Hepatocyte (in vitro differentiated cells): Measurements from ENCODE around the gene EIF3B. TPM values are rescaled to one million over a fixed set of nuclear protein-coding genes. Genes with fewer than 3 reads are reported as not detected.

Experiments
- DNase-seq: peaks from one replicate; pipeline ENCODE4 v3.0.0-alpha.2; 2016; ENCODE audit warnings: low spot score
- H2AFZ ChIP-seq: fragments of 200-600 bp; sonication (generic); 2 replicates; pipeline ENCODE4 v1.6.0; 2016; ENCODE audit warnings: antibody characterized with exemption, mild to moderate bottlenecking
- H3K27ac ChIP-seq: fragments of 200-600 bp; sonication (generic); 2 replicates; pipeline ENCODE4 v1.5.1; 2016; ENCODE audit warnings: mild to moderate bottlenecking
- H3K27me3 ChIP-seq: fragments of 200-600 bp; sonication (generic); 2 replicates; pipeline ENCODE4 v1.6.1; 2016
- H3K36me3 ChIP-seq: fragments of 200-600 bp; sonication (generic); replicated peaks from 2 replicates; pipeline ENCODE4 v1.5.1; 2016; ENCODE audit warnings: low read depth; ENCODE audit not compliant: insufficient read depth
- H3K4me1 ChIP-seq: fragments of 200-600 bp; sonication (generic); 2 replicates; pipeline ENCODE4 v1.5.1; 2016; ENCODE audit warnings: mild to moderate bottlenecking, moderate library complexity; ENCODE audit not compliant: insufficient read depth
- H3K4me2 ChIP-seq: fragments of 200-600 bp; sonication (generic); 2 replicates; pipeline ENCODE4 v1.6.0; 2016
- H3K4me3 ChIP-seq: fragments of 200-600 bp; sonication (generic); 2 replicates; pipeline ENCODE4 v1.5.1; 2016; ENCODE audit warnings: mild to moderate bottlenecking
- H3K79me2 ChIP-seq: fragments of 200-600 bp; sonication (generic); 2 replicates; pipeline ENCODE4 v1.6.0; 2017; ENCODE audit warnings: mild to moderate bottlenecking
- H3K9me2 ChIP-seq: fragments of 200-600 bp; sonication (generic); replicated peaks from 2 replicates; pipeline ENCODE4 v1.6.0; 2017; ENCODE audit warnings: mild to moderate bottlenecking; ENCODE audit not compliant: insufficient read depth
- H3K9me3 ChIP-seq: fragments of 200-600 bp; sonication (generic); 2 replicates; pipeline ENCODE4 v1.5.1; 2016; ENCODE audit warnings: low read depth, mild to moderate bottlenecking
- H4K20me1 ChIP-seq: fragments of 200-600 bp; sonication (generic); 2 replicates; pipeline ENCODE4 v1.6.0; 2016; ENCODE audit warnings: mild to moderate bottlenecking; ENCODE audit not compliant: insufficient read depth, poor library complexity, severe bottlenecking
- CTCF ChIP-seq: fragments of 200-600 bp; sonication (generic); IDR thresholded peaks from 2 replicates; pipeline ENCODE4 v1.5.1; 2016; ENCODE audit warnings: antibody characterized with exemption, mild to moderate bottlenecking; ENCODE audit not compliant: poor library complexity
- EZH2 ChIP-seq: fragments of 200-600 bp; sonication (generic); IDR thresholded peaks from 2 replicates; pipeline ENCODE4 v1.6.1; 2016; ENCODE audit warnings: antibody characterized with exemption, mild to moderate bottlenecking, borderline replicate concordance
- EZH2phosphoT487 ChIP-seq: fragments of 200-600 bp; sonication (generic); IDR thresholded peaks from one replicate; pipeline ENCODE4 v1.6.1; 2018; ENCODE audit warnings: antibody characterized with exemption, mild to moderate bottlenecking, low read depth, moderate library complexity; ENCODE audit not compliant: unreplicated experiment, severe bottlenecking
- WGBS: methylation state at CpG from one replicate; pipeline ENCODE4 v1.1.6; 2016; ENCODE audit warnings: low lambda C conversion rate; ENCODE audit errors: missing lambda C conversion rate; 5-methylcytosine and 5-hydroxymethylcytosine counted together
- polyA plus RNA-seq: library from polyadenylated mRNA; unstranded; fragments of >200 nt; fragmentation: Nextera tagmentation; extraction: Ambion mirVana; gene quantifications from 2 replicates; pipeline ENCODE4 v1.2.1, GENCODE V29; 2016
- total RNA-seq: library from RNA; depleted of rRNA; stranded (reverse); fragments of >200 nt; gene quantifications from 2 replicates; pipeline ENCODE4 v1.2.3, GENCODE V29; 2014

Gene EIF3B
- total and polyA plus RNA-seq, 2 experiments from 2014 or later, result 122 to 145 TPM

DNA sequence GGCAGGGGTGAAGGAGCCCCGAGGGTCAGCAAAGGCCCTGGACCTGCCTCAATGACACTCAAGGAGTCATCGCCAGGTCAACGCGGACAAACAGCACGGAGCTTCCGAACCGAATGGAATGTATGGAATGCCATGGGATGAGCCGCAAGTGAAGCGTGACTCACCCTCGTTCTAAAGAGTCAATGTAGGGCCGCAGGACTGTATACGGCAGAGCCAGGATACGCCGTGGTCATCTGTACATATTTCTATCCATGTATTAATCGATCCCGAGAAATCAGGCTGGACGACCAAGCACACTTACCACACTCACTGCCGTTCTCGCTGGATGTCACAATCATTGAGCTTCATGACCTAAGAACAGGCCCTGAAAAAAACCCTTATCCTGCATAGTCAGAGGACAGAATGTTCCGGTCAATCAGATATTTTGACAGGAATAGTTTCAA lies 44.7 kb upstream of the EIF3B start:
- TF ChIP-seq EZH2, result no peak
- no peak for TF ChIP-seq CTCF
- no peak for TF ChIP-seq EZH2phosphoT487
- DNase-seq, result peak; percentile 74
- Histone ChIP-seq H3K79me2 (peaks cover 78% of the 10 kb centered on the region), H3K27me3 (no peaks in the 10 kb centered on the region), H3K4me3 (no peak overlapping the region), H3K9me3 (no peaks in the 10 kb centered on the region), H3K4me1 (peaks cover 3% of the 10 kb centered on the region), H3K36me3 (no peaks in the 10 kb centered on the region), H4K20me1 (no peaks in the 10 kb centered on the region), H2AFZ (no peak overlapping the region), H3K9me2 (no peaks in the 10 kb centered on the region), H3K4me2 (peak overlapping the region; percentile 46), H3K27ac (peak overlapping the region; percentile 72)
- WGBS, result 42% methylated on average over 20 of the region's 20 CpGs

- peaks cover 59% of the 10 kb centered on the region for H3K79me2 ChIP-seq
- no peaks in the 10 kb centered on the region for H3K27me3 ChIP-seq
- no peaks in the 10 kb centered on the region for H3K9me2 ChIP-seq
- H3K9me3 ChIP-seq, result no peaks in the 10 kb centered on the region
- H3K4me3 ChIP-seq, result no peak overlapping the region
- H3K4me2 ChIP-seq, result peak overlapping the region; percentile 96
- H3K4me1 ChIP-seq, result no peaks in the 10 kb centered on the region
- no peak overlapping the region for H2AFZ ChIP-seq
- H3K36me3 ChIP-seq, result no peaks in the 10 kb centered on the region
- no peak for DNase-seq
- WGBS, result 93% methylated on average over 17 of the region's 17 CpGs
- H4K20me1 ChIP-seq, result no peaks in the 10 kb centered on the region
- peak overlapping the region; percentile 10 for H3K27ac ChIP-seq
- TF ChIP-seq CTCF (no peak), EZH2 (no peak), EZH2phosphoT487 (no peak)
Observed at GRCh38 chr7:2312267-2312929, 42.2 kb upstream of the EIF3B start.

- 32% methylated on average over 39 of the region's 42 CpGs for WGBS
- H3K4me1 ChIP-seq, result no peaks in the 10 kb centered on the region
- H3K9me2 ChIP-seq, result no peaks in the 10 kb centered on the region
- H3K27me3 ChIP-seq, result no peaks in the 10 kb centered on the region
- DNase-seq, result peak; percentile 42
- H2AFZ ChIP-seq, result peak overlapping the region; percentile 85
- no peaks in the 10 kb centered on the region for H4K20me1 ChIP-seq
- H3K27ac ChIP-seq, result peak overlapping the region; percentile 83
- no peaks in the 10 kb centered on the region for H3K9me3 ChIP-seq
- H3K36me3 ChIP-seq, result no peaks in the 10 kb centered on the region
- peak overlapping the region; percentile 96 for H3K4me2 ChIP-seq
- TF ChIP-seq CTCF (no peak), EZH2phosphoT487 (no peak), EZH2 (no peak)
- H3K79me2 ChIP-seq, result peaks cover 49% of the 10 kb centered on the region
- peak overlapping the region; percentile 76 for H3K4me3 ChIP-seq
Observed at GRCh38 chr7:2313450-2314208, 41.0 kb upstream of the EIF3B start.
